Measurements from ENCODE around the gene CNIH3.

- TF ChIP-seq CTCF (IDR thresholded peaks at IDR 0.05; ENCODE audit: low read depth, low read length, poor library complexity, severe bottlenecking) (no peak), EZH2phosphoT487 (IDR thresholded peaks at IDR 0.05; ENCODE audit: borderline replicate concordance, low read length) (no peak)
Measured at GRCh38 chr1:224620105-224620504, 4.0 kb downstream of the CNIH3 start.
